Heart left ventricle (tissue), 13 donors: ENCODE measurements around the gene STX10.

Source experiments
- CTCF ChIP-seq, 12 donors: fragments of 200-600 bp; sonication (generic) in 4 of 12; IDR thresholded peaks; one replicate each; pipeline versions ENCODE4 v1.5.0 to v1.8.0; 2018 to 2022; ENCODE audit warnings: antibody characterized with exemption in 12 of 12, mild to moderate bottlenecking in 5 of 12
- POLR2A ChIP-seq, 2 donors: fragments of 450-650 bp; IDR thresholded peaks; one replicate each; pipeline ENCODE4 v1.6.1; 2017; ENCODE audit warnings: antibody characterized with exemption in 2 of 2, mild to moderate bottlenecking in 2 of 2, moderate library complexity in 2 of 2
- donor health status: ischemic (EF 13 %, LVEDD 7.1; RV severe dilation, severe dysfunction).
- donor health status: DM: no; HTN: yes; CAD: no.
- donor health status: DM: no; HTN: no; CAD: no.
- donor health status: ischemic (EF 25% LVEDD 6.9; RV normal size, moderate dysfunction).
- donor health status: ischemic (EF 25% LVEDD 5.7; RV mildly dilated, moderate dysfunction).
- donor health status: ischemic (EF 35%, LVEDD 5.7; RV mildly dilated, moderate dysfunction).
- donor health status: nonischemic (EF 11% LVEDD 7.7; RV severe dilation, severe dysfunction).
- donor health status: DM: yes; HTN: yes; CAD: no.
- donor health status: PGD.
- donor health status: ischemic (EF 29% LVEDD 5.4; RV normal size, mild dysfunction).
- donor health status: nonischemic (EF 23%, LVEDD 6.1; RV moderate dilation, normal function).

DNA sequence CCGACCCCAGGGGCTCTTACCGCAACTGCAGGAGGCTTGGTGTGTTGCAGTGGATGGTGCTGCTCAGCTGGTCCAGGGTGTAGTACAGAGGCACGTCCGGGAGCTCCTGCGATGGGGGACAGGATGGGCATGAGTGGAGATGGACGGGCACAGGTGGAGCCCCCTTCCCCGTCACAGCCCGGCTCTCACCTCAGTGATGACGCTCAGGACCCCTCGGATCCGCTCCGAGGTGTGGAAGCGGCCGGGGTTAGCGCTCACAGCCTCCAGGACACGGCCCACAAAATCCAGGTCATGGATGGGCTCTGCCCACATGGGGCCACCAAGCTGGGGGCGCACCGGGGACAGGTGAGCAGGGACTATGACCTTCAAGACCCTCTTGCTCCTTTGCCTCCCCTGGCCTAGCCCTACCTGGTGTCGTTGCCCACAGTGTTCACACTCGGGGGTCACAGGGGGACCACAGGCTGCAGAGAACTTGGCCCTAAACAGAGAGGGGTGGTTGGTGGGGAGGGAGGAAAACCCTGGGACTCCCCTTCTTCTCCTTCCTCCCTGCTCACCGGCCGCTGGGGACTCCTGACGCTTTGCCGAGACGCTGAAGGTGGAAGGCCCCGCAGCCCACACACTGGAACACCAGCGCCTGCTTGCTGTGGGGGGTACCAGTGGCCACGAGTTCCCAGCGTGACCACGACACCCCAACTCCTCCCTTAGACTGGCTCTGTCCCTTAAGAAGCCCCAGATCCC, 40.6 kb downstream of the STX10 start:
- TF ChIP-seq CTCF (IDR thresholded peaks at IDR 0.05) (no peak), POLR2A (IDR thresholded peaks at IDR 0.05) (no peak)
